HFFc6 (cell line): Measurements from ENCODE around the gene AMH. TPM values are rescaled to one million over a fixed set of nuclear protein-coding genes. Genes with fewer than 3 reads are reported as not detected.

ENCODE experiments used
- DNase-seq: peaks from one replicate; pipeline ENCODE4 v3.0.0-alpha.2; 2018
- H3K27ac Mint-ChIP-seq: 2 replicates; pipeline ENCODE4 v1.8.0; 2020; ENCODE audit warnings: mild to moderate bottlenecking, mixed read lengths
- H3K27me3 Mint-ChIP-seq: 2 replicates; pipeline ENCODE4 v1.8.0; 2021; ENCODE audit warnings: mild to moderate bottlenecking, moderate library complexity, mixed read lengths; ENCODE audit not compliant: insufficient read depth
- H3K36me3 Mint-ChIP-seq: 2 replicates; pipeline ENCODE4 v1.8.0; 2021; ENCODE audit warnings: low read depth, mixed read lengths
- H3K4me1 Mint-ChIP-seq: 2 replicates; pipeline ENCODE4 v1.8.0; 2020; ENCODE audit warnings: low read depth, mixed read lengths
- H3K4me3 Mint-ChIP-seq: 2 replicates; pipeline ENCODE4 v1.8.0; 2020; ENCODE audit warnings: mild to moderate bottlenecking, moderate library complexity, mixed read lengths
- H3K9me3 Mint-ChIP-seq: 2 replicates; pipeline ENCODE4 v1.8.0; 2020; ENCODE audit warnings: mild to moderate bottlenecking, mixed read lengths
- total RNA-seq, 6 experiments: library from RNA; stranded (reverse); fragmentation: NEBNext Ultra II Directional; extraction: Animal tissue kit (Norgen Biotek cat#: 25700); gene quantifications; 2 replicates in 1 of 6; 3 replicates in 5 of 6; pipeline ENCODE4 v1.2.3, GENCODE V29; 2021
- TF ChIP-seq, protein P1 (sequence below): fragments of 200-600 bp; sonication (generic); IDR thresholded peaks from 2 replicates; pipeline ENCODE4 v1.5.0; 2021; ENCODE audit warnings: antibody characterized with exemption, mild to moderate bottlenecking

AMH gene
- total RNA-seq, 6 experiments from 2014 or later, result 0.98 to 2.3 (median 1.4) TPM

DNA sequence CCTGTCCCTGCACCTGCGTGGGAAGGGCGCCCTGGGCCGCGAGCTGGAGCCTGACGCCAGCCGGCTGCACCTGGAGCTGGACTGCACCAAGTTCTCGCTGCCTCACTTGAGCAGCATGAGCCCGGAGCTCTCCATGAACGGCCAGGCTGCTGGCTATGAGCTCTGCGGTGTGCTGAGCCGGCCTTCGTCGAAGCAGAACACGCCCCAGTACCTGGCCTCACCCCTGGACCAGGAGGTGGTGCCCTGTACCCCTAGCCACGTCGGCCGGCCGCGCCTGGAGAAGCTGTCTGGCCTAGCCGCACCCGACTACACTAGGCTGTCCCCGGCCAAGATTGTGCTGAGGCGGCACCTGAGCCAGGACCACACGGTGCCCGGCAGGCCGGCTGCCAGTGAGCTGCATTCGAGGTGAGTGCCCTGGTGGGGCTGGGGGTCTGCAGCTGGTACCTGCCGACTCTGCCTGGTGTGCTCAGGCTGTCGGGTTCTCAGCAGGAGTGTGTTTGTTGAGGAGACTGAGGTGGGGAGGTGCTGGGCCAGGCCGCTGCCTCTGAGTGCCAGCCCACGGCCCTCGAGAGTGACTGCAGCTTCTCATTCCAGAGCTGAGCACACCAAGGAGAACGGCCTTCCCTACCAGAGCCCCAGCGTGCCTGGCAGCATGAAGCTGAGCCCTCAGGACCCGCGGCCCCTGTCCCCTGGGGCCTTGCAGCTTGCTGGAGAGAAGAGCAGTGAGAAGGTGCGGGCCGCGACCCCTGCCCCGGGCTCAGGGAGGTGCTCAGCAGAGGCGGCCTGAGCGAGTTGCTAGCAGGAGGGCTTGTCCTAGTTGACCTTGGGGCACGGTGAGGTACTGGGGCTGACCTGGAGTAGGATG lies 32.5 kb upstream of the AMH start:
- H3K9me3 Mint-ChIP-seq, result no peaks in the 10 kb centered on the region
- no peak overlapping the region for H3K4me3 Mint-ChIP-seq
- DNase-seq, result no peak
- TF ChIP-seq, protein P1, sequence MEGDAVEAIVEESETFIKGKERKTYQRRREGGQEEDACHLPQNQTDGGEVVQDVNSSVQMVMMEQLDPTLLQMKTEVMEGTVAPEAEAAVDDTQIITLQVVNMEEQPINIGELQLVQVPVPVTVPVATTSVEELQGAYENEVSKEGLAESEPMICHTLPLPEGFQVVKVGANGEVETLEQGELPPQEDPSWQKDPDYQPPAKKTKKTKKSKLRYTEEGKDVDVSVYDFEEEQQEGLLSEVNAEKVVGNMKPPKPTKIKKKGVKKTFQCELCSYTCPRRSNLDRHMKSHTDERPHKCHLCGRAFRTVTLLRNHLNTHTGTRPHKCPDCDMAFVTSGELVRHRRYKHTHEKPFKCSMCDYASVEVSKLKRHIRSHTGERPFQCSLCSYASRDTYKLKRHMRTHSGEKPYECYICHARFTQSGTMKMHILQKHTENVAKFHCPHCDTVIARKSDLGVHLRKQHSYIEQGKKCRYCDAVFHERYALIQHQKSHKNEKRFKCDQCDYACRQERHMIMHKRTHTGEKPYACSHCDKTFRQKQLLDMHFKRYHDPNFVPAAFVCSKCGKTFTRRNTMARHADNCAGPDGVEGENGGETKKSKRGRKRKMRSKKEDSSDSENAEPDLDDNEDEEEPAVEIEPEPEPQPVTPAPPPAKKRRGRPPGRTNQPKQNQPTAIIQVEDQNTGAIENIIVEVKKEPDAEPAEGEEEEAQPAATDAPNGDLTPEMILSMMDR, result no peak
- H3K36me3 Mint-ChIP-seq, result peaks cover 24% of the 10 kb centered on the region
- peaks cover 7% of the 10 kb centered on the region for H3K27me3 Mint-ChIP-seq
- H3K4me1 Mint-ChIP-seq, result no peaks in the 10 kb centered on the region
- no peak overlapping the region for H3K27ac Mint-ChIP-seq

DNA sequence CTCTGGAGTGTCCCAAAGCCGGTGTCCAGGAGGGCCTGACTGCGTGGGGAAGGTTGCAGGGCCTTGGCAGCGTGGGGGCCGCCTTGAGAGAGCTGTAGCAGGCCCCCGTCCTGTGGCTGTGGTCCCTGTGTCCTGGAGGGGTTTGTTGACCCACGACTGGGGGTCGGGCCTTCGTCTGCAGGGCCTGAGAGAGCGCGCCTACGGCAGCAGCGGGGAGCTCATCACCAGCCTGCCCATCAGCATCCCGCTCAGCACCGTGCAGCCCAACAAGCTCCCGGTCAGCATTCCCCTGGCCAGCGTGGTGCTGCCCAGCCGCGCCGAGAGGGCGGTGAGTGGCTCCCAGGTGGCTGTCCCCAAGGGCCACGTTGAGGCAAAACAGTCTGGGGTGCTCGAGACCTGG lies 31.5 kb upstream of the AMH start:
- Mint-ChIP-seq H3K27me3 (peaks cover 7% of the 10 kb centered on the region), H3K9me3 (no peaks in the 10 kb centered on the region), H3K4me3 (no peak overlapping the region; the same call in 1 of the 2 replicates), H3K27ac (no peak overlapping the region), H3K36me3 (peaks cover 19% of the 10 kb centered on the region), H3K4me1 (no peaks in the 10 kb centered on the region)
- TF ChIP-seq, protein P1, result no peak
- DNase-seq, result no peak

DNA sequence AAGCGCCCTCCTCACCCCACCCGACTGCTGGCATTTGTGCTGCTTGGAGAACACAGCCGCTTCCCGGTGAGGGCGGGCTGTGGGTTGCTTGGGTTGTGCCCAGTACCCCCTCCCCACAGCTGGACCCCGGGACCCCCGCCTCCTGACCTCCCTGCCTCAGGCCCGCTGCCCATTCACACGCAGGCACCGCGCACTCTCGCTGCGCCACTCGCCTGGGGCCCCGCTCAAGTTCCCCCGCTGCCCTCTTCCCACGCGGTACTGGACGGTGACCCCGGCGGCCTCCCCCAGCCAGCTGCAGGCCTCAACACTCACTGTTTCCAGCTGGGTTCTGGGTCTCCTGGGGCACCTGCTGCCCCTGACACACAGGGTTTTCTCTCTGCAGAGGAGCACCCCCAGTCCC lies 29.4 kb upstream of the AMH start:
- TF ChIP-seq, protein P1, result no peak
- peaks cover 21% of the 10 kb centered on the region; the same call in 1 of the 2 replicates for H3K36me3 Mint-ChIP-seq

DNA sequence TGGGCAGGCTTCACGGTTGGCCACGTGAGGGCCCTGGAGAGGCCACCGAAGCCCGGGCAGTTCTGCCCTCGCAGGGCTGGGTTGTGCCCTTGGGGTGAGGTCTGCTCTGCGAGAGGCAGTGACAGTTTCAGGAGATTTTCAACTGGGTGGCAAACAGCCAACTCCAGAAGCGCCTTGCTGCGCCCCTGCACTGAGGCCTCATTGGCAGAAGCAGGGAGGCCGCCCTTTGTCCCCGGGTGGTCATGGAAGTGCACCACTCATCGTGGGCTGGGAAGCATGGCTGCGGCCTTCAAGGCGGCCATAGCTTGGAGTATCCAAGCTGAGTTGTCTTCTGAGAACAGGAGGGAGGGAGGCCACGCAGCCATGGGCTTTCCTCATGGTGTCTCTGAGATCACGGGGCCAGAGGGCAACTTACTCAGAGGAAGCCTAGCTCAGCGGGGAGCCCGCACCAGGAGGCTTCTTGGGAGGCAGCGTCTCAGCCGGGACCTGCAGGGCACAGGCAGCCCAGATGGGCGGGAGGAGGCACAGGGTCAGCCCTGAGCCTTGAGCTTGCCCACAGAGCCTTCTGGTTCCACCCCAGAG lies 27.8 kb upstream of the AMH start:
- Mint-ChIP-seq H3K27me3 (peaks cover 13% of the 10 kb centered on the region), H3K4me1 (no peaks in the 10 kb centered on the region), H3K9me3 (no peaks in the 10 kb centered on the region), H3K27ac (no peak overlapping the region), H3K4me3 (no peak overlapping the region), H3K36me3 (peaks cover 15% of the 10 kb centered on the region; the same call in 1 of the 2 replicates)
- no peak for DNase-seq
- TF ChIP-seq, protein P1, result no peak

More for the DNA sequence above, 29.4 kb upstream of the AMH start:
- no peak for DNase-seq
- Mint-ChIP-seq H3K27ac (no peak overlapping the region), H3K27me3 (peaks cover 13% of the 10 kb centered on the region), H3K9me3 (no peaks in the 10 kb centered on the region), H3K4me1 (no peaks in the 10 kb centered on the region), H3K4me3 (no peak overlapping the region)

DNA sequence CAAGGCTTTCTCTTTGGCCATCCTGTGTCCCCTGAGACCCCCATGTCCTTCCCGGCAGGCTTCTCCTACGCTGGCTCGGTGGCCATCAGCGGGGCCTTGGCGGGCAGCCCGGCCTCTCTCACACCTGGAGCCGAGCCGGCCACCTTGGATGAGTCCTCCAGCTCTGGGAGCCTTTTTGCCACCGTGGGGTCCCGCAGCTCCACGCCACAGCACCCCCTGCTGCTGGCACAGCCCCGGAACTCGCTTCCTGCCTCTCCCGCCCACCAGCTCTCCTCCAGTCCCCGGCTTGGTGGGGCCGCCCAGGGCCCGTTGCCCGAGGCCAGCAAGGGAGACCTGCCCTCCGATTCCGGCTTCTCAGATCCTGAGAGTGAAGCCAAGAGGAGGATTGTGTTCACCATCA lies 27.2 kb upstream of the AMH start:
- Mint-ChIP-seq H3K9me3 (no peaks in the 10 kb centered on the region), H3K27me3 (peaks cover 13% of the 10 kb centered on the region), H3K4me1 (no peaks in the 10 kb centered on the region), H3K36me3 (peaks cover 14% of the 10 kb centered on the region; the same call in 1 of the 2 replicates), H3K4me3 (no peak overlapping the region), H3K27ac (no peak overlapping the region)
- no peak for DNase-seq
- TF ChIP-seq, protein P1, result peak; percentile 49; the same call in 1 of the 2 replicates
